H1 (cell line): ENCODE data around the gene TRIOBP. TPM values are rescaled to one million over a fixed set of nuclear protein-coding genes. Genes with fewer than 3 reads are reported as not detected.

Experiments
- CTCF ChIA-PET: fragments of 300-600 bp; sonication (Branson Sonifier 250); formaldehyde crosslinking; loops from one replicate; lab custom pipeline; 2021; ENCODE audit not compliant: partially characterized antibody; lab: Charles Lee
- POLR2A ChIA-PET: fragments of 300-600 bp; sonication (Branson Sonifier 250); formaldehyde crosslinking; loops from one replicate; lab custom pipeline; 2021; ENCODE audit warnings: inconsistent platforms; ENCODE audit not compliant: partially characterized antibody; lab: Charles Lee
- DNase-seq, 2 experiments: peaks; one replicate each; pipeline versions ENCODE4 v3.0.0 to v3.0.0-alpha.2; 2010 to 2022; ENCODE audit warnings: low spot score in 2 of 2, low read depth in 1 of 2, mixed read lengths in 1 of 2
- FAIRE-seq: peaks from 2 replicates; lab custom pipeline; 2011; peaks lifted over from hg19 to GRCh38; lab: Jason Lieb, UNC
- H2AFZ ChIP-seq: 2 replicates; pipeline ENCODE4 v1.8.1; 2012; ENCODE audit warnings: low read length, inconsistent platforms
- H2AK5ac ChIP-seq: 2 replicates; pipeline ENCODE4 v1.6.1; 2013; ENCODE audit warnings: low read depth, low read length
- H2BK120ac ChIP-seq: replicated peaks from 2 replicates; pipeline ENCODE3; 2013; ENCODE audit warnings: low read depth, low read length, inconsistent platforms
- H2BK12ac ChIP-seq: 2 replicates; pipeline ENCODE4 v1.6.1; 2013; ENCODE audit warnings: low read depth, low read length
- H2BK15ac ChIP-seq: 2 replicates; pipeline ENCODE4 v1.6.1; 2013; ENCODE audit warnings: low read length
- H2BK20ac ChIP-seq: 2 replicates; pipeline ENCODE4 v1.6.1; 2013; ENCODE audit warnings: low read length
- H2BK5ac ChIP-seq: 2 replicates; pipeline ENCODE4 v1.6.1; 2013; ENCODE audit warnings: low read depth, low read length
- H3K14ac ChIP-seq: 2 replicates; pipeline ENCODE4 v1.6.1; 2013; ENCODE audit warnings: inconsistent platforms; ENCODE audit not compliant: insufficient read length
- H3K18ac ChIP-seq: 2 replicates; pipeline ENCODE4 v1.6.1; 2013; ENCODE audit warnings: low read length; ENCODE audit errors: extremely low read depth
- H3K23ac ChIP-seq: 2 replicates; pipeline ENCODE4 v1.6.1; 2013; ENCODE audit warnings: inconsistent platforms; ENCODE audit not compliant: insufficient read length
- H3K23me2 ChIP-seq: 2 replicates; pipeline ENCODE4 v1.6.1; 2013; ENCODE audit warnings: low read depth, low read length
- H3K27ac ChIP-seq: 2 replicates; pipeline ENCODE4 v1.6.1; 2011; ENCODE audit warnings: low read depth, low read length, inconsistent platforms
- H3K27me3 ChIP-seq, 4 experiments: replicated peaks in 1 of 4; 1 replicate in 1 of 4; 2 replicates in 3 of 4; pipeline versions ENCODE4 v1.6.1 to v1.8.1; 2011 to 2013; ENCODE audit warnings: low read length in 3 of 4, mild to moderate bottlenecking in 3 of 4, inconsistent platforms in 2 of 4, mixed read lengths in 2 of 4, moderate library complexity in 1 of 4; ENCODE audit not compliant: control insufficient read depth in 3 of 4, insufficient read depth in 3 of 4; ENCODE audit errors: extremely low read depth in 1 of 4
- H3K36me3 ChIP-seq, 4 experiments: 2 replicates each; pipeline versions ENCODE4 v1.6.1 to v1.8.1; 2011 to 2013; ENCODE audit warnings: mild to moderate bottlenecking in 4 of 4, low read length in 3 of 4, moderate library complexity in 2 of 4, control low read depth in 1 of 4, inconsistent platforms in 1 of 4; ENCODE audit not compliant: insufficient read depth in 4 of 4, control insufficient read depth in 2 of 4
- H3K4ac ChIP-seq: replicated peaks from 2 replicates; pipeline ENCODE3; 2013; ENCODE audit warnings: low read length, low read depth, mixed read lengths, inconsistent platforms; ENCODE audit not compliant: insufficient read length
- H3K4me1 ChIP-seq, 4 experiments: replicated peaks in 1 of 4; 1 replicate in 1 of 4; 2 replicates in 3 of 4; pipeline versions ENCODE4 v1.6.1 to v1.8.1; 2011 to 2013; ENCODE audit warnings: low read length in 3 of 4, inconsistent platforms in 2 of 4, mixed read lengths in 1 of 4; ENCODE audit not compliant: insufficient read depth in 4 of 4, control insufficient read depth in 3 of 4
- H3K4me2 ChIP-seq, 2 experiments: 2 replicates each; pipeline versions ENCODE4 v1.6.1 to v1.8.1; 2011 to 2013; ENCODE audit warnings: low read depth in 2 of 2, low read length in 2 of 2, control low read depth in 1 of 2, inconsistent platforms in 1 of 2, mild to moderate bottlenecking in 1 of 2; ENCODE audit not compliant: insufficient read depth in 1 of 2
- H3K4me3 ChIP-seq, 4 experiments: fragments of 200-600, 300-600 bp in 1 of 4; sonication (generic), shearing (Covaris generic), sonication (Bioruptor Twin) in 1 of 4; 2 replicates each; pipeline versions ENCODE4 v1.5.1 to v1.8.1; 2011 to 2016; ENCODE audit warnings: low read length in 4 of 4, low read depth in 3 of 4, control low read depth in 2 of 4, inconsistent platforms in 2 of 4, mild to moderate bottlenecking in 2 of 4, mixed read lengths in 1 of 4, moderate library complexity in 1 of 4; ENCODE audit not compliant: insufficient read depth in 2 of 4; ENCODE audit errors: extremely low read depth in 1 of 4
- H3K56ac ChIP-seq: replicated peaks from 2 replicates; pipeline ENCODE3; 2013; ENCODE audit warnings: low read depth, mild to moderate bottlenecking, mixed read lengths, low read length, inconsistent platforms; ENCODE audit not compliant: insufficient read length
- H3K79me1 ChIP-seq: 2 replicates; pipeline ENCODE4 v1.6.1; 2013; ENCODE audit warnings: low read depth, low read length, control low read depth
- H3K79me2 ChIP-seq, 2 experiments: 2 replicates each; pipeline versions ENCODE4 v1.6.1 to v1.8.1; 2012 to 2013; ENCODE audit warnings: low read length in 2 of 2, mild to moderate bottlenecking in 2 of 2, inconsistent platforms in 1 of 2; ENCODE audit not compliant: insufficient read depth in 2 of 2, control insufficient read depth in 1 of 2
- H3K9ac ChIP-seq, 4 experiments: replicated peaks in 1 of 4; 1 replicate in 1 of 4; 2 replicates in 3 of 4; pipeline versions ENCODE4 v1.6.1 to v1.8.1; 2011 to 2013; ENCODE audit warnings: low read depth in 3 of 4, low read length in 3 of 4, control low read depth in 2 of 4, mild to moderate bottlenecking in 2 of 4, moderate library complexity in 2 of 4, inconsistent platforms in 1 of 4; ENCODE audit errors: extremely low read depth in 1 of 4
- H3K9me3 ChIP-seq, 2 experiments: 2 replicates each; pipeline versions ENCODE4 v1.6.1 to v1.8.1; 2012 to 2013; ENCODE audit warnings: mild to moderate bottlenecking in 2 of 2, moderate library complexity in 2 of 2, control low read depth in 1 of 2, inconsistent platforms in 1 of 2, low read depth in 1 of 2, low read length in 1 of 2, mixed read lengths in 1 of 2; ENCODE audit not compliant: insufficient read depth in 2 of 2
- H4K20me1 ChIP-seq, 2 experiments: replicated peaks in 1 of 2; 2 replicates each; pipeline versions ENCODE3 to v1.8.1; 2011 to 2013; ENCODE audit warnings: inconsistent platforms in 2 of 2, low read length in 2 of 2, mild to moderate bottlenecking in 1 of 2; ENCODE audit not compliant: insufficient read depth in 2 of 2, control insufficient read depth in 1 of 2
- H4K5ac ChIP-seq: 2 replicates; pipeline ENCODE4 v1.6.1; 2013; ENCODE audit warnings: low read length, low read depth, mixed read lengths, inconsistent platforms; ENCODE audit not compliant: insufficient read length
- H4K8ac ChIP-seq: 2 replicates; pipeline ENCODE4 v1.8.0; 2013; ENCODE audit warnings: mild to moderate bottlenecking, moderate library complexity, low read length, inconsistent platforms; ENCODE audit not compliant: insufficient read depth; ENCODE audit errors: extremely low read depth
- H4K91ac ChIP-seq: replicated peaks from 2 replicates; pipeline ENCODE3; 2013; ENCODE audit warnings: low read length, mixed read lengths, inconsistent platforms; ENCODE audit not compliant: insufficient read length
- ATF2 ChIP-seq: IDR thresholded peaks from 2 replicates; pipeline ENCODE4 v1.6.1; 2012; ENCODE audit warnings: low read length, inconsistent platforms
- ATF3 ChIP-seq: IDR thresholded peaks from 2 replicates; pipeline ENCODE4 v1.6.1; 2011; ENCODE audit warnings: low read depth, mild to moderate bottlenecking, low read length; ENCODE audit not compliant: insufficient read depth
- FOSL1 ChIP-seq: IDR thresholded peaks from 2 replicates; pipeline ENCODE4 v1.6.1; 2011; ENCODE audit warnings: mild to moderate bottlenecking, low read depth, low read length, moderate library complexity; ENCODE audit not compliant: insufficient read depth
- KDM4A ChIP-seq: IDR thresholded peaks from one replicate; pipeline ENCODE4 v1.7.1; 2012; ENCODE audit warnings: low read depth, mild to moderate bottlenecking, moderate library complexity, low read length, inconsistent platforms; ENCODE audit not compliant: severe bottlenecking
- KDM5A ChIP-seq: fragments of 200-600 bp; IDR thresholded peaks from 2 replicates; pipeline ENCODE4 v1.7.1; 2012; ENCODE audit warnings: mild to moderate bottlenecking, low read length, inconsistent platforms, mixed read lengths
- MAFK ChIP-seq: IDR thresholded peaks from 2 replicates; pipeline ENCODE4 v1.6.1; 2012; ENCODE audit warnings: low read depth, mild to moderate bottlenecking, improper control_type of control experiment, low read length
- RXRA ChIP-seq: IDR thresholded peaks from 2 replicates; pipeline ENCODE4 v1.6.1; 2011; ENCODE audit warnings: low read depth, mild to moderate bottlenecking, low read length, moderate library complexity; ENCODE audit not compliant: insufficient read depth
- SP1 ChIP-seq: IDR thresholded peaks from 2 replicates; pipeline ENCODE4 v1.6.1; 2011; ENCODE audit warnings: low read depth, low read length
- SP4 ChIP-seq: IDR thresholded peaks from 2 replicates; pipeline ENCODE4 v1.6.1; 2012; ENCODE audit warnings: low read length, inconsistent platforms
- TAF1 ChIP-seq: IDR thresholded peaks from 2 replicates; pipeline ENCODE4 v1.6.1; 2011; ENCODE audit warnings: mild to moderate bottlenecking, low read depth, low read length
- TCF12 ChIP-seq: IDR thresholded peaks from 2 replicates; pipeline ENCODE4 v1.6.1; 2011; ENCODE audit warnings: low read depth, mild to moderate bottlenecking, low read length
- TEAD4 ChIP-seq: IDR thresholded peaks from 2 replicates; pipeline ENCODE4 v1.6.1; 2012; ENCODE audit warnings: low read depth, low read length, inconsistent platforms, mixed read lengths
- ZNF274 ChIP-seq: IDR thresholded peaks from 2 replicates; pipeline ENCODE4 v1.7.0; 2012; ENCODE audit warnings: low read length, borderline replicate concordance; ENCODE audit errors: extremely low read depth
- WGBS, 2 experiments: shearing (Covaris generic) in 1 of 2; methylation state at CpG; one replicate each; pipeline versions ENCODE4 v1.1.6 to v1.1.7; 2013 to 2015; ENCODE audit warnings: low lambda C conversion rate in 2 of 2, mixed read lengths in 2 of 2, inconsistent platforms in 1 of 2, low coverage in 1 of 2, missing lambda C conversion rate in 1 of 2; ENCODE audit not compliant: insufficient replicate concordance in 2 of 2, insufficient coverage in 1 of 2, insufficient read length in 1 of 2; ENCODE audit errors: extremely low coverage in 1 of 2, missing lambda C conversion rate in 1 of 2; 5-methylcytosine and 5-hydroxymethylcytosine counted together
- polyA plus RNA-seq, 7 experiments: library from polyadenylated mRNA; depleted of rRNA in 3 of 7; stranded (reverse) in 5 of 7; unstranded in 2 of 7; fragments of >200 nt in 5 of 7; fragments of 200-250 nt in 2 of 7; gene quantifications; 1 replicate in 5 of 7; 2 replicates in 1 of 7; 4 replicates in 1 of 7; pipeline versions ENCODE4 v1.2.1 to v1.2.3, GENCODE V29; 2011 to 2013; ENCODE audit warnings: missing spikeins in 2 of 7, mixed read lengths in 2 of 7
- total RNA-seq: library from RNA; stranded (reverse); fragmentation: NEBNext Ultra II Directional; extraction: Animal tissue kit (Norgen Biotek cat#: 25700); gene quantifications from 2 replicates; pipeline ENCODE4 v1.2.1, GENCODE V29; 2021

TRIOBP gene
- total and polyA plus RNA-seq, 2 of the 8 experiments (the other 6 are each of a cell fraction or from before 2014, with no cell fraction given) = 18.2 to 27.3 TPM

- Histone ChIP-seq H3K23me2 (peaks cover 4% of the 10 kb centered on the region), H3K4me2 (no peak overlapping the region), H2BK12ac (no peak overlapping the region), H3K4me3 (no peak overlapping the region), H2BK5ac (no peak overlapping the region), H2AK5ac (no peak overlapping the region), H2BK15ac (no peak overlapping the region), H3K4ac (no peak overlapping the region), H4K91ac (no peak overlapping the region), H2BK20ac (no peak overlapping the region), H3K18ac (no peak overlapping the region), H3K14ac (no peak overlapping the region), H2BK120ac (no peak overlapping the region), H3K79me2 (peaks cover 0 to 7% of the 10 kb centered on the region in 2 experiments; a peak in 1 of 4 replicates), H3K79me1 (peaks cover 3% of the 10 kb centered on the region; the same call in 1 of the 2 replicates), H3K4me1 (peaks cover 0 to 6% (median 2%) of the 10 kb centered on the region in 4 experiments; a peak in 4 of 7 replicates), H3K23ac (no peak overlapping the region), H3K56ac (no peak overlapping the region), H4K8ac (no peak overlapping the region), H3K9me3 (no peaks in the 10 kb centered on the region), H3K9ac (no peak overlapping the region), H3K27me3 (no peaks in the 10 kb centered on the region), H4K20me1 (peaks cover 0 to 6% of the 10 kb centered on the region in 2 experiments), H4K5ac (no peak overlapping the region), H3K27ac (no peak overlapping the region), H3K36me3 (peaks cover 5 to 29% (median 15%) of the 10 kb centered on the region in 4 experiments; a peak in 7 of 8 replicates), H2AFZ (no peak overlapping the region)
- ChIA-PET POLR2A (no interaction called here), CTCF (interaction anchor here (7.3 kb wide), 1 partner anchor 48 kb away, joined by 37 read pairs; no protein-coding TSS in a partner anchor)
- WGBS, 2 experiments = 80% methylated on average over 7 of the region's 7 CpGs; no CpG with 5 or more reads in 1 of the 2 experiments
- DNase-seq (no peak), FAIRE-seq (no peak)
- TF ChIP-seq SP4 (no peak), TAF1 (no peak), ATF2 (no peak), KDM4A (no peak), KDM5A (no peak), TCF12 (no peak), TEAD4 (no peak), RXRA (no peak), SP1 (no peak), FOSL1 (no peak), MAFK (no peak), ZNF274 (no peak), ATF3 (no peak)
Measured at GRCh38 chr22:37690407-37690806, 6.4 kb upstream of the TRIOBP start.
